Suprapubic skin (tissue), 4 donors: Measurements from ENCODE around the gene LRRC51. TPM values are rescaled to one million over a fixed set of nuclear protein-coding genes. Genes with fewer than 3 reads are reported as not detected.

Experiments
- DNase-seq, 2 donors: peaks; one replicate each; pipeline ENCODE4 v3.0.0-alpha.2; 2019; ENCODE audit warnings: low spot score in 2 of 2
- H3K27ac ChIP-seq: fragments of 200-600 bp; sonication (generic); one replicate; pipeline ENCODE4 v1.5.1; 2019
- H3K27me3 ChIP-seq: fragments of 200-600 bp; sonication (generic); one replicate; pipeline ENCODE4 v1.5.1; 2019
- H3K36me3 ChIP-seq: fragments of 200-600 bp; sonication (generic); one replicate; pipeline ENCODE4 v1.5.1; 2019
- H3K4me1 ChIP-seq: fragments of 200-600 bp; sonication (generic); one replicate; pipeline ENCODE4 v1.5.1; 2019
- H3K4me3 ChIP-seq: fragments of 200-600 bp; sonication (generic); one replicate; pipeline ENCODE4 v1.5.1; 2019; ENCODE audit warnings: mild to moderate bottlenecking
- H3K9me3 ChIP-seq: fragments of 200-600 bp; sonication (generic); one replicate; pipeline ENCODE4 v1.5.1; 2019
- CTCF ChIP-seq, 2 donors: fragments of 200-600 bp in 1 of 2; fragments of 450-650 bp in 1 of 2; sonication (generic) in 1 of 2; IDR thresholded peaks; one replicate each; pipeline ENCODE4 v1.5.1; 2016 to 2019; ENCODE audit warnings: antibody characterized with exemption in 2 of 2, mild to moderate bottlenecking in 1 of 2, moderate library complexity in 1 of 2
- EP300 ChIP-seq: sonication (generic); formaldehyde crosslinking; IDR thresholded peaks from one replicate; pipeline ENCODE4 v1.6.1; 2017; ENCODE audit warnings: antibody characterized with exemption
- POLR2A ChIP-seq, 2 donors: fragments of 450-650 bp; IDR thresholded peaks; one replicate each; pipeline ENCODE4 v1.6.1; 2017; ENCODE audit warnings: antibody characterized with exemption in 2 of 2, mild to moderate bottlenecking in 2 of 2, moderate library complexity in 2 of 2
- POLR2AphosphoS5 ChIP-seq, 3 donors: sonication (generic); formaldehyde crosslinking; IDR thresholded peaks; one replicate each; pipeline ENCODE4 v1.6.1; 2017; ENCODE audit warnings: antibody characterized with exemption in 3 of 3
- WGBS: methylation state at CpG from one replicate; pipeline ENCODE4 v1.1.5; 2018; 5-methylcytosine and 5-hydroxymethylcytosine counted together
- total RNA-seq, 4 donors: library from RNA; depleted of rRNA; stranded (reverse); fragments of >200 nt; gene quantifications; one replicate each; pipeline ENCODE4 v1.1.0, GENCODE V29; 2016

The LRRC51 gene
- total RNA-seq, 4 donors from 2014 or later = 3.7 to 9.9 (median 6.6) TPM

DNA sequence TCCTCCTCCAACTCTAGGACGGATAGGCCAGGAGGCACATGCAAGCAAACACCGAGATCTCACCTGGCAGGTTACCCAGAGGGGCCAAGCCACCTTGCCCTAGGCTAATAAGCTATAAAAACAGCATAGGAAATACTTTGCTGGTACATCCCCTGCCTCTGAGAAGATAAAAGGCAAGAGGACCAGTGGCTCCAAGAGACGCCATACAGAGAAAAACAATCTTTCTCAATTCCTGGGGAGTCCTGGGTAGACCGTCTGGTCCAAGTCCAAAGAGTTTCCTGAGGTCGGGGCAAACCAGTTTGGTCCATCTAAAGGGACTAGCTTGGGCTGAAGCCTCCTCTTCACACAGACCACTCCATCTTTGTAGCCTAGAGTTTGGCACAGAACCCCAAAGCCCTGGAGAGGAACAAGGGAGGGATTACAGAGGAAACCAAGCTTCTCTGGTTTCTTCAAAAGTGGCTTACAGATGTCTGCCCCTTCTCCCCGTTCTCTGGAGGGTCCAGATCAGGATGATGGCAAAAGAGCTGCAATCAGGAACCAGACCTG is 40.7 kb upstream of the LRRC51 start:
- 7% methylated on average over 5 of the region's 6 CpGs for WGBS
- peak in 1 of 2 donors; percentile 66 for DNase-seq
- TF ChIP-seq POLR2A (IDR thresholded peaks at IDR 0.05) (no peak), EP300 (no peak), POLR2AphosphoS5 (IDR thresholded peaks at IDR 0.05) (no peak), CTCF (IDR thresholded peaks at IDR 0.05) (no peak)
- no peaks in the 10 kb centered on the region for H3K27me3 ChIP-seq
- H3K36me3 ChIP-seq = peaks cover 7% of the 10 kb centered on the region
- H3K9me3 ChIP-seq = no peaks in the 10 kb centered on the region
- H3K27ac ChIP-seq = peak overlapping the region; percentile 95
- peak overlapping the region; percentile 53 for H3K4me3 ChIP-seq
- peaks cover 62% of the 10 kb centered on the region for H3K4me1 ChIP-seq

GRCh38 chr11:72040491-72041363 is 39.9 kb upstream of the LRRC51 start:
- TF ChIP-seq POLR2AphosphoS5 (IDR thresholded peaks at IDR 0.05) (peak; percentile 55 to 87 (median 81)), EP300 (no peak), POLR2A (IDR thresholded peaks at IDR 0.05) (peak in 1 of 2 donors; percentile 8), CTCF (IDR thresholded peaks at IDR 0.05) (no peak)
- DNase-seq = peak; percentile 97
- Histone ChIP-seq H3K4me1 (peaks cover 59% of the 10 kb centered on the region), H3K4me3 (peak overlapping the region; percentile 53), H3K27me3 (no peaks in the 10 kb centered on the region), H3K27ac (peak overlapping the region; percentile 95), H3K9me3 (no peaks in the 10 kb centered on the region), H3K36me3 (no peaks in the 10 kb centered on the region)
- under 1% methylated on average over 23 of the region's 23 CpGs for WGBS

- DNase-seq = peak; percentile 85 to 89
- peaks cover 52% of the 10 kb centered on the region for H3K4me1 ChIP-seq
- H3K9me3 ChIP-seq = no peaks in the 10 kb centered on the region
- H3K27me3 ChIP-seq = no peaks in the 10 kb centered on the region
- H3K4me3 ChIP-seq = peak overlapping the region; percentile 53
- peaks cover 1% of the 10 kb centered on the region for H3K36me3 ChIP-seq
- peak overlapping the region; percentile 95 for H3K27ac ChIP-seq
- TF ChIP-seq POLR2A (IDR thresholded peaks at IDR 0.05) (peak in 1 of 2 donors; percentile 50), EP300 (no peak), POLR2AphosphoS5 (IDR thresholded peaks at IDR 0.05) (peak in 1 of 3 donors; percentile 66), CTCF (IDR thresholded peaks at IDR 0.05) (no peak)
- 1% methylated on average over 8 of the region's 23 CpGs for WGBS
Observed at GRCh38 chr11:72041364-72042063, 39.1 kb upstream of the LRRC51 start.

DNA sequence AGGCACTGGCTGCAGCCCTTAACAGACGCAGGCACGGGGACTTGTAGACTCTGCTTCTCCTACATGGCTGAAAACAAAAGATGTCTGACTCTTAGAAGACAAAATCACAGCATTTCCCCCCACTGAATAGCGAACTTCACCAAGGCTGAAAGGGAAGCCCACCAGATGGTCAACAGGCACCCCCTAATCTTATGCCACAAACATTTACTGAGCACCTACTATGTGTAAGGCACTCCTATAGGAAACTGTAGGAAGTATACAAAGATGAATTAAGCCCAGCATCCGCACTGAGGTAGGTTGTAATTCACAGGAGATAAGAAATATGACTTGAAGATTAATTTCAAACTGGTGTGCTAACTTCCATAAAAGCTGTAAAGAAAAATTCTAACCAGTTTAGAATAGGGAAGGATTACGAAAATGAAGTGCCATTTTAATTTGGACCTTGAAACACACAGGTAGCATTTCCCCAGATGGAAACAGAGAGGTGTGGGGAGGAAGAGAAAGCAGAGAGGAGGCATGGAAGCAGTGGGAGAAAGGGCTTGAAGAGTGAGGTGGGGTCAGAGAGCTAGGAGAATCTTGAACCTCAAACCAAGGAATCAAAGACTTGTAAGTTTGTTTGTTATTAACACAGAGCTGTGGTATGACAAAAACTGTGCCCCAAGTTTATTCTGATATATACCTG is 38.4 kb upstream of the LRRC51 start:
- H3K27me3 ChIP-seq = no peaks in the 10 kb centered on the region
- peaks cover 6% of the 10 kb centered on the region for H3K36me3 ChIP-seq
- no peak for TF ChIP-seq EP300
- TF ChIP-seq POLR2AphosphoS5 (IDR thresholded peaks at IDR 0.05) = no peak
- TF ChIP-seq POLR2A (IDR thresholded peaks at IDR 0.05) = no peak
- TF ChIP-seq CTCF (IDR thresholded peaks at IDR 0.05) = no peak
- H3K27ac ChIP-seq = peak overlapping the region; percentile 95
- no peaks in the 10 kb centered on the region for H3K9me3 ChIP-seq
- 30% methylated on average over 3 of the region's 5 CpGs for WGBS
- no peak for DNase-seq
- peaks cover 46% of the 10 kb centered on the region for H3K4me1 ChIP-seq
- H3K4me3 ChIP-seq = peak overlapping the region; percentile 53
